ENCODE measurements around the gene SNAI3.

SNAI3 gene

DNA sequence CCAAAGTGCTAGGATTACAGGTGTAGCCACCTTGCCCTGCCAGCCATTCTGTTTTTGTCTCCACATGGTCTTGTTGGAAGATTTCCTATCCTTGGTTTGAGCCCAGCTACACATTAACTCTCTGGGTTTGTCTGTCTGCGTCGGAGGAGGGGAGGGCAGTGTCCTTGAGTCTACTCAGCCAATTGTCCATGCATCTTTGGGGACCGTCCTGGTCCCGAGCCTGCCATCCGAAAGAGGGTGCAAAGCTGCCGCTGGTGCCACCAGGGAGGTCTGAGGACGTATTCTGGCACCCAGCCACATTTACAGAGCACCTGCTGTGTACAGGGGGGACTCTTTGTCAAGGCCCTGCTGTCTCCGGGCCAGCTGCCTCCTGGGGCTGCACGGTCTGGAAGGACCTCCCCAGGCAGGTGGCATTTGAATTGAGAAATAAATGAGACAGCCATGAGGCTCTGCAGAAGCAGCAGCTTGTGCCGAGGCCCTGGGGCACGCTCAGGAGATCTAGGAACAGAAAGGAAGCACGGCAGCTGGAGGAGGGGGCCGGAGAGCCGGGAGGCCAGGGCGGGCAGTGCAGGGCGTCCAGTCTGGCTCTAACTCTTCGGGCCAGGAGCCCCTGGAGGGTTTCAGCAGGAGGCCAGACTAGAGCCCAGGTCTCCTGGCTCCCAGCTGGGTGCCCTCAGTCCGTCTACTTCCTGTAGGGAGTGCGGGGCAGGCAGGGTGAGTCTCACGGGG lies 36.9 kb downstream of the SNAI3 start:
- no peak for DNase-seq

DNA sequence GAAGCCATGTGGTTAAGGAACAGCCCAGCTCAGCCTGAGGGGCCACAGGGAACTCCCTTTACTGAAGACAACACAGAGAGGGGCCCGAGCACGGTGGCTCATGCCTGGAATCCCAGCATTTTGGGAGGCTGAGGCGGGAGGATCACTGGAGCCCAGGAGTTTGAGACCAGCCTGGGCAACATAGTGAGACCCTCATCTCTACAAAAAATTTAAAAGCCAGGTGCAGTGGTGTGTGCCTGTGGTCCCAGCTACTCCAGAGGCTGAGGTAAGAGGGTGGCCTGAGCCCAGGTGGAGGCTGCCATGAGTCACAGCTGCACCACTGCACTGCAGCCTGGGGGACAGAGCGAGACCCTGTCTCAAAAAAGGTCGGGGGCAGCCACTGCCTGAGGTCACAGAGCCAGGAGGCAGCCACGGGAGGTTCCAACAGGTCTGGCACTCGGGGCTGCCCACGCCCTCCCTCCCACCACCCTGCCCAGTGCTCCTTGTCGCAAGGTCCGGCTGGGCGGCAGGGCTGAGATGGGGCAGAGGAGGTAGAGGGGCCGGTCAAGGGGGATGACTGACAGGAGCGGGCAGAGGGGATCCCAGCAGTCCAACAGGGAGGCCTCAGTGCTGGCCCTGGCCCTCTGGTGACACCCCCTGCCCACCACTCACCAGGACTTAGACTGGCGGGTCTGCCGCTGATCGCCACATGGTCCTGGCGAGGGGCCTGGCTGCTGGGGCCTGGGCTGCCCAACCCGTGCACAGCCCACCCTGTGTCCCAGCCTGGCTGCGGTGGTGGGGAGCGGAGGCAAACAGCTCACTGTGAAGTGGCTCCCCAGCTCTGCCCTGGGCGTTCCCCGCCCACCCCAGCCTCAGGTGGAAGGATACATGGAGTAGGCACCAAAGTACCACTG lies 38.9 kb downstream of the SNAI3 start:
- DNase-seq = no peak

DNA sequence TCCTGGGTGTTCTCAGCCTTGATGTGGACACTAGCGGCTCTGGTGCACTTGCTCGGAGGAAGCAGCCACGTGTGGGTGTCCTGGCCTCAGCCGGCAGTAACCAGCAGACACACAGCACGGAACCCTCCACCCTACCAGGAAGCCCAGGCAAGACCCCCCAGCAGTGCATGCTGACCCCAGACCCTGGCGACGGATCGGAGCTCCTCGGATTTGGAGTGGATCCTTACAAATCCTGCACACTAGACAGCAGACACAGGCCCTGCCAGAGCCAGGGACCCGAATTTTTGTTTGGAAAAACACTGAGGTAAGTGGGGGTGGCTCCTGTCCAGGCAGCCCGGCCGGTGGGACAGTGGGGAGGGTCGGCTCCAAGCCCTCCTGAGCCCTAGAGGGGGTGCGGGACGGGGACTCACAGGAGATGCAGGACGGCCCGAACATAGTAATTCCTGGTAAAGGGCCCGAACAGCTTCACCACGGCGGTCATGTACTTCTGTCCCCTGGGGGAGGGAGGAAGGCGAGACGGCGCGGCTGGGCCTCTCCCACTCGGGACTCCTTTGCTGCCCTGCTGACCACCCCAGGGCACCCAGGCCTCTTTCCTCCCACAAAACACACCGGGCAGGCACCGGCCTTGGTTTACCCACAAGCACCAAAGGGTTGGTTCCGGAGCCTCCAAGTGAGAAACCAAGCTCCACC lies 39.8 kb downstream of the SNAI3 start:
- DNase-seq = no peak

DNA sequence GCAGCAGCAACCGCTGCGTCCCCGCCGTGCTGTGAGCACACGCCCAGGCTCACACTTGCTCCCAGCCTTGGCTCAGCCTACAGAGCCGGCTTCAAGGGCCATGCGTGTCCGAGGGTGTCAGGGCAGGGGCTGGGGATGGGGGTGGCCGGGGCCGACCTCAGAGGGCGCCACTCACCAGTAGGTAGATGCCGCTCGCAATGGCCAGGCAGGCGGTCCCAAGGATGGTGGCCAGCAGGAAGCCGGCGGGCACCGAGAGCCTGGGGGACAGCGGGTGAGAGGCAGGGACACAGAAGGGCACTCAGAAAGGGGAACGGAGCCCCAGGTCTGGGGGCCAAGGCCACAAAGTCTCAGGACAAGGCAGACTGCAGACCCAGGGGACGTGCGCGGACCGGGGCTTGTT lies 40.4 kb downstream of the SNAI3 start:
- DNase-seq = no peak

DNA sequence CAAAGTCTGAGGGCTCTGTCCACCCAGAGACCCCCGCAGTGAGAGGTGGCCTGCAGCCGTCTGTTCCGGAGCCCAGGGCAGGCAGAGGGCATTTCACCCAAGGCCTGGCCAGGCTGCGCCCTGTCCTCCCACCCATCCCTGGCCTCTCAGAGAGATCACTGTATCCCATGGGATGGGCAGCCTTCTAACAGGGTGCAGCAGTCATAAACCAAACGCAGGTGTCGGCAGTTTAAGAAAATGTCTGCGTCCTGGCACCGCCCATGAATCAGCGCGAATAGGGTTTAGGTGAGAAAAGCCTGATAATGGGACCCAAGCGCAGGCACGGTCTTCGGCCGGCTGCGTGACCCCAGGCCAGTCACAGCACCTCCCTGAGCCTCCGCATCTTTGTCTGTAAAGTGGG lies 40.9 kb downstream of the SNAI3 start:
- no peak for DNase-seq

DNA sequence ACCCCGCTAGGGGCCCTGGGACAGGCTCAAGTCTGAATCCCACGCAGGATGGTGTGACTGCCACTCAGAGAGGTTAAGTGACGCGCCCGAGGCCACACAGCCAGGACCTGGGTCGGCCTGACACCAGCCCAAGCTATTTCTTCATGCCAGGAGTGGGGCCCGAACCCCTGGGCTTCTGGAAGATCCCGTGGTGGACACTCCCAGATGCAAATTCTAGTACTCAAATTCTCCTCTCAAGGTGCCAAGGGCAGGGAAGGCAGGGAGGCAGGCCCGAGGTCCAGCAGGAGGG lies 42.7 kb downstream of the SNAI3 start:
- no peak for DNase-seq

DNA sequence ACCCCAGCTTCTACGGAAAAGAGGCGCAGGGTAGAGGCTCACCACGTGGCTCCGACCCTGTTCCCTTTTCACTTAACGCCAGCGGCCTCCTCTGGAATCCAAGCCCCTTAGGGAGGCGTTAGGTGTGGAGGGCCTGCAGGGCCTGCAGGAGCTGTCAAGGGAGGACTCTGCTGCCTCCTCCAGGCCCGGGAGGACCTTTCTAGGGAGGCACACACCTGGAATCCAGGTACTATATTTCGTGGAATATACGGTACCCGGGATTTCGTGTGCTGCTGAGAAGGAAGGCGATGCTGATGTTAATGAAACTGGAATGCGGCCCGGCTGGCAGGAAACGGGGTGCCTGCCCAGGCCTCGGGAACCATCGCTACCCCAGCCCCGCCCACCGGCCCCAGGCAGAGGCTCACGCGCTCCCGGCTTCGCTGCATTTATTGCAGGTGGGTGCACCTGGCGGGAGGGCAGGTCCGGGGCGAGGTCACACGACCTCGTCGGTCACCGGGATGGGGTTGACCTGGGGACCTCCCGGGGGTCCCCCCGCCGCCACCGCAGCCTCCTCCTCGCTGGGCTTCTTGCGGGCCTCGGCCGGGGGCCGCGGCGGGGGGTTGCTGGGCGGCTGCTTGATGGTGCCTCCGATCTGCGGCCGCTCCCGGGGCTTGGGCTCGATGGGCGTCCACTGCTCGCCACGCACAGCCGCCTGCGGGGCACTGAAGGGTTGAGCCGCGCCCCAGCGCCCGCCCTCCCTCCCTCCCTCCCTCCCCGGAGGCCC lies 43.2 kb downstream of the SNAI3 start:
- DNase-seq = no peak

DNA sequence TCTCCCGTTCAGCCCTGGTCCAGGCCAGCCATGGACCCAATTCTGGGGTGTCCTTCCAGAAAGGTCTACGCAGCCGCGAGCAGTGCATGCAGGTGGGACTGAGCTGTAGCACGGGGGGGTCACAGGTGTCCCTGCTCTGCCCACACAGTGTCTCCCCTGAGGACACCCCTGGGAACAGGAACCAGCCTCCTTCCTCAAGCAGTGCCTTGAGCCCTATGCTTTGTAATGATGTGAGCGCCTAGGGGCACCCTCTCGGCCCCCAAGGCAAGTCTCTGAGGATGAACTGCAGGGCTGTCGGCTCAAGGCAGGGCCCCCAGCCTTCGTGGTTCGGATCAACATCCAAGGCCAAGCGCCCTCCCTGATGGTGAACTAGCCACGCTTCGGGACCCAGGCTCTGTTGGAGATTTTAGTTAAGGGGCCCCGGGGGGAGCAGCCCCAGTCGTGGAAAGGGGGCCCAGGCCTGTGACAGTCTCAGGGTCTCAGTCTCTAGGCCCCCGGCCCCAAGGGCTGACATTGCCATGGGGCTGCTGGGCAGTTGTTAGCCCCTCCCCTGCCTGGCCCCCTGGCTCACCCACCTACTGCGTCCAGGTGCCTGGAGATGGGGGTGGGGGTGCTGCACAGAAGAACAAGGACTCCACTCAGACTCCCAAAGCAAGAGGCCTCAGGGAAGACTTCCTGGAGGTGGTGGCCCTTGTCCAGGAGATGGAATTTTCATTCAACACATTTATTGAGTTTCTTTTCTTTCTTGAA lies 45.6 kb downstream of the SNAI3 start:
- DNase-seq = no peak

DNA sequence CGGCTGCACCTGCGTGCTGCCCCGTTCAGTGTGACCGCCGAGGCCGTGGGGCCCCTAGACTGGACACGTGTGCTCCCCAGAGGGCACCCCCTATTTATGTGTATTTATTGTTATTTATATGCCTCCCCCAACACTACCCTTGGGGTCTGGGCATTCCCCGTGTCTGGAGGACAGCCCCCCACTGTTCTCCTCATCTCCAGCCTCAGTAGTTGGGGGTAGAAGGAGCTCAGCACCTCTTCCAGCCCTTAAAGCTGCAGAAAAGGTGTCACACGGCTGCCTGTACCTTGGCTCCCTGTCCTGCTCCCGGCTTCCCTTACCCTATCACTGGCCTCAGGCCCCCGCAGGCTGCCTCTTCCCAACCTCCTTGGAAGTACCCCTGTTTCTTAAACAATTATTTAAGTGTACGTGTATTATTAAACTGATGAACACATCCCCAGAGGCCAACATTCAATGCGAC lies 46.2 kb downstream of the SNAI3 start:
- DNase-seq = no peak

DNA sequence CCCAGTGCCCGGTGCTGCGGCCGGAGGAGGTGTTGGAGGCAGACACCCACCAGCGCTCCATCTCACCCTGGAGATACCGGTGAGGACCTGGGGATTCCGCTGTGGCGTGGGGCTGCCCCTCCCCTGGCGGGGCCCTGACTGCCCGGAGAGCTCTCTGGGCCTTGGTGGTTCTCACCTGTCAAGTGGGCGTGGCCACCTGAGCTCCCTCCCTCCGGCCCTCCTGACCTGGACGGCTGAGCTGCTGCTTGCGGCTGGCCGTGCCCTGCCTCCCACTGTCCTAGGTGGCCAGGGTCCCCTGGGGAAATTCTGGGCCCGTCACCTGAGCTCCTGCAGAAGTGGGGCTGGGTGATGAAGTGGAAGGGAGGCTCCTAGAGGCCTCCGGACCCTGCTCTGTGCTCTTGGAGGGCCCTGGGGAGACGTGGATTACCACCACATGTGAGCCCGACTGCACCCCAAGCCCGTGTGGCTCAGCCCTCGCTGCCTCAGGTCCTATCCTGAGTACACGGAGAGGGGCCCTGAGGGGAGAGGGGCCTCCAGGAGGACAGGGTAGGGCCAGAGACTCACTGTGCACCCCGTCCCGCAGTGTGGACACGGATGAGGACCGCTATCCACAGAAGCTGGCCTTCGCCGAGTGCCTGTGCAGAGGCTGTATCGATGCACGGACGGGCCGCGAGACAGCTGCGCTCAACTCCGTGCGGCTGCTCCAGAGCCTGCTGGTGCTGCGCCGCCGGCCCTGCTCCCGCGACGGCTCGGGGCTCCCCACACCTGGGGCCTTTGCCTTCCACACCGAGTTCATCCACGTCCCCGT lies 46.9 kb downstream of the SNAI3 start:
- no peak for DNase-seq

DNA sequence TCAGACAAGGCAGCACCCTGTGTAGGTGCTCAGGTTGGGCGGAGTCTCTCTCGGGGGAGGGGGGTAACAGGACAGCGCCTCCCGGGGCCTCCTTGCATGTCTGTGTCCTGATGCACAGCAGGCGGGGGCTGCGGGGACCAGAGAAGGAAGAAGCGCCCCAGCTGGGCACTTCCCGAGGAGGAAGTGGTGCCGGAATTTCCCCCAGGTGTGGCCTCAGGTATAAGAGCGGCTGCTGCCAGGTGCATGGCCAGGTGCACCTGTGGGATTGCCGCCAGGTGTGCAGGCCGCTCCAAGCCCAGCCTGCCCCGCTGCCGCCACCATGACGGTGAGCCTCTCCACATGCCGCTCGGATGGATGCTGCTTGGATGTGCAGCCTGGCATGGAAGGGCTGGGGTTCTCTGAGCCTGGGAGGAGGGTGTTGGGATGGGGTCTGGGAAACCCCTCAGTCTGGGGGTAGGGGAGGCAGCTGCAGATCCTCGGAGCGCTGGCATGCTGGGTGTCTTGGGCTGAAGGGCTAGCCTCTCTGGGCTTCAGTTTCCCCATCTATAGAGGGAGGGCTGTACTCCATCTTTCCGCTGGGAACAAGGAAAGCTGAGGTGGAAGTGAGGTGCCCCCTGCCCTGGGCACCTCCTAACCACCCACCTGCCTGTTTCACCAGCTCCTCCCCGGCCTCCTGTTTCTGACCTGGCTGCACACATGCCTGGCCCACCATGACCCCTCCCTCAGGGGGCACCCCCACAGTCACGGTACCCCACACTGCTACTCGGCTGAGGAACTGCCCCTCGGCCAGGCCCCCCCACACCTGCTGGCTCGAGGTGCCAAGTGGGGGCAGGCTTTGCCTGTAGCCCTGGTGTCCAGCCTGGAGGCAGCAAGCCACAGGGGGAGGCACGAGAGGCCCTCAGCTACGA lies 47.7 kb downstream of the SNAI3 start, which contains the start of gene IL17C:
TSS of gene IL17C (plus strand) at position 250 of the 908 bp plus-strand sequence. CDS start at position 320, 70 bp downstream.
- DNase-seq = no peak

DNA sequence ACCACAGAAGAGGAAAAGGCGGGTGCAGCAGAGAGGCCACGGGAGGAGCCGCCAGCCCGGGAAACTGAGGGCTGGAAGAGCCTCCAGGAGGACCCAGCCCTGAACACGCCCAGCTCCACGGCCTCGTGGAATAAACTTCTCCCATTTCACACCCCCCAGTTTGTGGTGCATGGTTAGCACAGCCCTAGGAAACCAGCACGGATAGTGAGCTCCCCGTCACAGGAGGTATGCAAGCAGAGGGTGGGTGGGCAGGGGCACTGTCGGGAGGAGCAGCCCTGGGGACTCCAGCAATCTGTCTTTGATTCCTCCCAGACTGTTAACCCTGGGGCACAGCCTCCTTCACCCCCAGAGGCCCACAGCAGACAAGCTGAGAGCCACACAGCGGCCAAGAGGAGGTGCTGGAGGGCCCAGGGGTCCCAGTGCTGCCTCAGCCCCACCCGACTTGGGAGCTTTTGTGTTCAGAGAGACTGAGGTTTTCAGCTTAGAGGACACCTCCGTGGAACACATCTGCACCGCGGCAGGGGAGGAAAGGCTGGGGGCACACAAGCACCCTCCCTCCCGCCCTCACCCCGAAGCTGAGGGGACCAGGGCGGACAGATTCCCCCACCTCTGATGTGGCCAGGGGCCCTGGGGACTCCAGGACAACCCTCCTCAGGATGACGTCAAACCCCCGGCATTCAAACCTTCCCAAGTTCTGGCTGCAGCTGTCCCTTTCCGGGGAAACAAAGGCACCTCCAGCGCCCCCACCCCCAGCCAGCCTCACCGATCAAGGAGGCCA lies 49.6 kb downstream of the SNAI3 start:
- peak; percentile 23 for DNase-seq

DNA sequence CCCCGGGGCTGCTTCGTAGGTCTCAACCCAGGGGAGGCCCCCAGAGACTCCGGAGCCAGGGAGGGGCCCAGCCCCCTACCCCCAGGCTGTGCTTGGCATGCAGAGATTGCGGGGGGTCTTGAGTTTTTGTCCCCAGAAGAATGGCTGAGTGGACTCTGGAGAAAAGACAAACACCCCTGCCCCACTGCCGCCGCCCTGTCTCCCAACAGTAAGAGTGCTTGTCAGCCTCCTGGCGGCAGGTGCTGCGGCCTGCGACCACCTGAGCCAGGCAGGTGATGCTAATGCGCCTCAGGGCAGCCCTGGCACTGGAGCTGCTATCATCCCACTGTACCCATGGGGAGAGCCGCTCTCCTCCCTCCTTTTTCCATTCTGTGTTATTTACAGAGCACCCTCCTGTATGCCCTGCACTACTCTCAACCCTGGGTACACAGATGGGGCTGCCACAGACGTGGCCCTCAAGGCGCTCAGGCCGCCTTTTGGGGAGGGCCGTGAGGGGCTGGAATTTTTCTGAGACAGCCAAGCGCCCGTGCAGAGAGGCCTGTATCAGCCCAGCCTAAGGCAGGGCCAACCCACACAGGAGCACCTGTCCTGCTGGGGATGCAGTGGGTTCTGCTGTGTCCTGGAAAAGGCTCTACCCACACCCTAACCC lies 50.5 kb downstream of the SNAI3 start:
- DNase-seq = no peak

DNA sequence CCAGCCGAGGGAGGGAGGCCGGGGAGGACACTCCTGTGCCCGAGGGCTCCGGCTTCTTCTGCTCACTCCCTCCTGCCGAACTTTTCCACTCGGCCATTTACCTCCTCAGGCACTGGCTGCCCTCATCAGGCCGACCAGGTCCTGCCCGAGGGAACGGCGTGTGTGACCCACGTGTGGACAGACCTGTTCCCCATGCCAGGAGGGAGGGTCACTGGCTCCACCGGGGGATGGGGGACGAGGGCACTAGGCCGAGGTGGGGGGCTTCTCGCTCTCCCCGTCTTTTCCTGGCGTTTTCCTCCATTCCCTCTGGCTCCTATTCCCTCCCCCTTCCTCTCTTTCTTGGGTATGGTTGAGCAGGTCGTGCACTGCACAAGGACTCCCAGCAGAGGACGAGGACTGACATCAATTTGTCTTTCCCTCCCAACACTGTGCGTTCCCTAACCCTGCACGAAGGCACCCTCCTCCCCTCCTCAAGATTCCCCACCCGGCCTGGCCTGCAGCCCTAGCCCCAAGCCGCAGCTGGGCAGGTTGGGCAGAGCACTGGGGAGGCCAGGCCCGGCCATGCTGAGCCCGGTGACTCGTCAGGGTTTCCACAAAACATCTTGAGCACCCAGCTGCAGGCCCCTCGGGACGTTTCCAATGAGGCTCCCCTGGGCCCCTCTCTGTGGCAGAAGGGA lies 51.2 kb downstream of the SNAI3 start:
- DNase-seq = peak; percentile 31

DNA sequence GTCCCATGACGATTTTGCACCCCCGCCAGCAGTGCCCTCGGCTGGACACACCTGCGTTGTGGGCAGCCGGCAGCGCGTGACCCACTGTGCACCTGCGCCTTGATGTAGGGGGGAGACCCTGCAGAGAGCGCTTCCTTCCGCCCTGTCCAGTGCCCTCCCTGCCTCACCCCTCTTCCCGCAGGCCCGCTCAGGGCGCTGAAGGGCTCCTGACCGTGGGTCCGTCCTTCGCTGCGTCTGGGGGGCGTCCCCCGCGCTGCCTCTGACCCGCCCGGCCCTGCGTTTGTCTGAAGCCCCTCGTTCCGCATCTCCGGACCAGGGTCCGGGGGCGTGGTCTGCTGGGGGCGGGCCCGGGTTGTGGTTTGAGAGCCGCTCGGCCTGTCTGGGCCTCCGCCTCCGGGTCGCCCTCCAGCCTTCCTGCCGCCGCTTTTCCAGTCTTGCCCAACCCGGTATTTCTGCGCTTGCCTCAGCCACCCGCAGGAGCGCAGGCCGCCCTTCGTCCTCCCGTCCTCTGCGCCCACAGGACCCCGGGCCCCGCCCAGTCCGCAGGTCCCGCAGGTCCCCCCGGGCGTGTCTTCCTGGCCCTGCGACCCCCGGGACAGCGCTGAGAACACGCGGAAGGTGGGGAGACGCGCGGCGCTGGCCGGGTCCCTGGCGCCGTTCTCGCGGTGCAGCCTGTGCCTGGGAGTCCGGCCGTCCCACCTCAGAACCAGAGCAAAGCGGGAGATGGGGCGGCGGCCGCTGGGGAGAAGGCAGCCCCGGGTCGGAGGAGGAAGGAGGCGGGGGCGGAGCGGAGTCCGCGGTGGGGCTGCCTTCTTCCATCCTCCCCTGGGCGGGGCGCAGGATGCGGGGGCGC lies 51.9 kb downstream of the SNAI3 start:
- peak; percentile 70 for DNase-seq

DNA sequence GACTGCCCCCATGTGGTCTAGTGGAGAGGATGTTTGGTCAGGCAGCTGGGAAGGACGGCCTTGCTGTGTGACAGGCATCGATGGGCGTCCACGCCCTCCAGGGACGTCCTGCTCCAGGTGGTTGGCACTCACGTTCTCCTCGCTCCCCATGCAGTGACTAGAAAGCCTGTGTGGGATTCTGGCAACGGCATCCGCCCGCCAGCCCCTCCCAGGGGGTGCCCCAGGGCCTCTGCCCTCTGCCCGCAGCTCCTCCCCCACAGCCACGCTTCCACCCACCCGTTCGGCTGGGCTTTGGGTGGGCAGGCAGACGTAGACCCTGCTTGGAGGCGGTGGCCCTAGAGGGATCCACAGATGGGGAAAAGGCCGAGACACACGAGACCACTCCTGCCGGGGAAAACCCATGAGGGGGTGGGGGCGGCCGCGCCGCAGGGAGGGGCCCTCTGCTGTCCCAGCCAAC lies 52.6 kb downstream of the SNAI3 start:
- DNase-seq = peak; percentile 27

DNA sequence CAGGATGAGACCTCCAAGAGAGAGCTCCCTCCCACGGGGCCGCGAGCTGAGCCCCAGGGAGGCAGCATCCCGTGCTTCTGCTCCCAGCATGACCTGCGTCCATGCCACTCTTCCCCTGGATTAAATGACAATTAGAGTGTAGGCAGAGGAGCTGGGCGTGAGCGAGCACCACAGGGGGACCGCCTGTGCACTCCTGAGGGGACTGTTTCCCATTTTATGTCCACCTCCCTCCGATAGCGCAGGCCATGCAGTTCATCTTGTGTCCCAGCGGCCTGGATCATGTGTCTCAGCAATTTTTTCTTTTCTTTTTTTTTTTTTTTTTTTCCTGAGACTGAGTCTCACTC lies 53.7 kb downstream of the SNAI3 start:
- no peak for DNase-seq
